Measurements from ENCODE around the gene RNF149.

The RNF149 gene

DNA sequence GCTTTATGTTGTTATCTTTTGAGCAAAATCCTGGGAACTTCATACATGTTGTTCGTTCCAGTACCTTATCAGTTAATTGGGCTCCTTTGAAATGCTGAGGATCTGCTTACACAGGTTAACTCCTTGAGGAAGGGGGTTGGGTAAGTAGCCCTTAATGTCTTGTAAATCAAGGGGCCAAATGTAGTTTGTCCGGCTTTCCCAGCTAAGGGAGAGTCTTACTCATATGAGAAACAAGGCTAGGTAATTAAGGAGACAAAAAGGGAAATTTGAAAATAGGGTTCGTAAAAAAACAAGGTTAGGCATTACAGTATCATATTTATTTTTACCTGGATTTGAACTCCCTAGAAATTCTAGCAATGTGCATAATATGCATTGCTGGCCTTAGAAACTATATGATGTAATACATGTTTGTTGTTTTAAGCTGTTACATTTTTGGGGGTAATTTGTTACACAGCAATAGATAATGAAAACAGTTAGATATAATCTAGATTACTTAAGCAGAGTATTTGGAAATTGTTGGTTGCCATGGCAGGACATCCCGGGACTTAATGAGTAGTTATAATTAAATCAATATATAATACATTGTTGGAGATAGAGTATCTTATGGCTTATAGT, 30.9 kb upstream of the RNF149 start:
- TF ChIP-seq ZNF70 (CRISPR knock-in tag; IDR thresholded peaks at IDR 0.05) = no peak
- TF ChIP-seq TCF4 (CRISPR knock-in tag; IDR thresholded peaks at IDR 0.05; ENCODE audit: borderline replicate concordance) = no peak
- no peak for TF ChIP-seq CSDC2 (CRISPR knock-in tag; IDR thresholded peaks at IDR 0.05)
- no peak for TF ChIP-seq ISL1 (CRISPR knock-in tag; IDR thresholded peaks at IDR 0.05)
- no peak for TF ChIP-seq OSR1 (CRISPR knock-in tag; IDR thresholded peaks at IDR 0.05)
- TF ChIP-seq PATZ1 (CRISPR knock-in tag; IDR thresholded peaks at IDR 0.05; ENCODE audit: borderline replicate concordance) = no peak
- TF ChIP-seq ZFP30 (CRISPR knock-in tag; IDR thresholded peaks at IDR 0.05) = no peak
- TF ChIP-seq ZC3H10 (CRISPR knock-in tag; IDR thresholded peaks at IDR 0.05) = no peak
- TF ChIP-seq BACH2 (CRISPR knock-in tag; IDR thresholded peaks at IDR 0.05; ENCODE audit: borderline replicate concordance) = no peak
- no peak for TF ChIP-seq ZFP3 (CRISPR knock-in tag; IDR thresholded peaks at IDR 0.05)
- no peak for ATAC-seq

DNA sequence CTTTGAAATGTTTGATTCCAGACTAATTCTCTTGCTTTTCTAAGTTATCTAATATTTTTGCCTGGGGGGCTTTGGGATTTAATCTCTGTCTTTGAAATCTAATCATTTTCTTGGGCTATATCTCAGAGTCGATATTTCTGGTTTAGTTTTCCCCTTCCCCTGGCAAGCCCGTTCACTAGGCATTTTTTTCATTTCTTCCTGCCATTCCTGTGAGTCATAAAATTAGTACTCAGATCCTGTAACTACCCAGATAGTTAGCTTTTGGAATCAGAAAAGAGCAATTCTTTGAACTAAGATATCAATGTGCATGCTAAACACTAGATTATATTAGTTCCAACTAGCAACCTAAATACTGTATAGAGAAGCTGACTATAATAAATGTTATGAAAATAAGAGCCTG, 29.4 kb upstream of the RNF149 start:
- TF ChIP-seq, protein P1, sequence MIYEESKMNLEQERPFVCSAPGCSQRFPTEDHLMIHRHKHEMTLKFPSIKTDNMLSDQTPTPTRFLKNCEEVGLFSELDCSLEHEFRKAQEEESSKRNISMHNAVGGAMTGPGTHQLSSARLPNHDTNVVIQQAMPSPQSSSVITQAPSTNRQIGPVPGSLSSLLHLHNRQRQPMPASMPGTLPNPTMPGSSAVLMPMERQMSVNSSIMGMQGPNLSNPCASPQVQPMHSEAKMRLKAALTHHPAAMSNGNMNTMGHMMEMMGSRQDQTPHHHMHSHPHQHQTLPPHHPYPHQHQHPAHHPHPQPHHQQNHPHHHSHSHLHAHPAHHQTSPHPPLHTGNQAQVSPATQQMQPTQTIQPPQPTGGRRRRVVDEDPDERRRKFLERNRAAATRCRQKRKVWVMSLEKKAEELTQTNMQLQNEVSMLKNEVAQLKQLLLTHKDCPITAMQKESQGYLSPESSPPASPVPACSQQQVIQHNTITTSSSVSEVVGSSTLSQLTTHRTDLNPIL (CRISPR knock-in tag; IDR thresholded peaks at IDR 0.05; ENCODE audit: low read depth) = no peak
- TF ChIP-seq ZNF8 (CRISPR knock-in tag; IDR thresholded peaks at IDR 0.05) = peak; percentile 60; the same call in 1 of the 2 replicates
- peak; percentile 70 for ATAC-seq

DNA sequence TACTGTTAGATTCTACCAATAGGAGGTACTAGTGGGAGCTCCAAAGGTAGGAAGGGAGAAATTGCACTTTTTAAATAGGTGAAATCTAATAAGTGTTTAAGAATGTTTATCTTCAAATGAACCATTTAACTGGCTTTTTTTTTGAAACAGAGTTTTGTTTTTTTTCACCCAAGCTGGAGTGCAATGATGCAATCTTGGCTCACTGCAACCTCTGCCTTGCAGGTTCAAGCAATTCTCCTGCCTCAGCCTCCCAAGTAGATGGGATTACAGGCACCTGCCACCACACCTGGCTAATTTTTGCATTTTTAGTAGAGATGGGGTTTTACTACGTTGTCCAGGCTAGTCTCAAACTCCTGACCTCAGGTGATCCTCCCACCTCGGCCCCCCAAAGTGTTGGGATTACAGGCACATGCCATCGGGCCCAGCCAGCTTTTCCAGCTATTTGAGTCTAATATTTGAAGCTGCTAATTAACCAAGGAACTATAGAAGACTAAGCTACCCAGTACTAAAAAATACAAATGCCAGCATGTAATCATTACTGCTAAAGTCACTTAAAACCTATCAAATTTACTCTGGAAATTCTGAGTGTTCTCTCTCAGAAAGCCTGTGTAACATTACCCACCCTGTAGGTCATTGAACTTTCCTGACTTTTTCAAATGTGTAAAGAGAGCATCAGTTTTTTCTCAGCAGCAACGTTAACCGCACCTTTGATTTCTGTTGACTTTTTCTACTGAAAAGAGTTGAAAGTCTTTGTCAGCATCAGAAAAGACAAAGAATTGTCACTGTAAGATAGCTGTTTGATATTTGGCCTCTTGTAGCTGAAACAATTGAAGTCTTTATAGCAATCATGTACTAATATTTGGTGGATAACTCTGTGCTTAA, 24.6 kb upstream of the RNF149 start:
- ATAC-seq = no peak
- TF ChIP-seq ZNF70 (CRISPR knock-in tag; IDR thresholded peaks at IDR 0.05) (no peak), ZNF8 (CRISPR knock-in tag; IDR thresholded peaks at IDR 0.05) (no peak), GLIS3 (CRISPR knock-in tag; IDR thresholded peaks at IDR 0.05) (no peak), CSRNP3 (CRISPR knock-in tag; IDR thresholded peaks at IDR 0.05) (no peak), ZFP30 (CRISPR knock-in tag; IDR thresholded peaks at IDR 0.05) (no peak), PPARA (CRISPR knock-in tag; IDR thresholded peaks at IDR 0.05; ENCODE audit: borderline replicate concordance) (no peak), RARB (CRISPR knock-in tag; IDR thresholded peaks at IDR 0.05) (no peak), TOX (CRISPR knock-in tag; IDR thresholded peaks at IDR 0.05; ENCODE audit: borderline replicate concordance) (no peak), CSDC2 (CRISPR knock-in tag; IDR thresholded peaks at IDR 0.05) (no peak), ARNTL (CRISPR knock-in tag; IDR thresholded peaks at IDR 0.05; ENCODE audit: borderline replicate concordance, low read depth) (no peak), ZNF565 (CRISPR knock-in tag; conservative IDR thresholded peaks at IDR 0.05; ENCODE audit: low read depth) (no peak), ISL1 (CRISPR knock-in tag; IDR thresholded peaks at IDR 0.05) (no peak), OSR1 (CRISPR knock-in tag; IDR thresholded peaks at IDR 0.05) (no peak), ESRRG (CRISPR knock-in tag; IDR thresholded peaks at IDR 0.05) (no peak), BACH2 (CRISPR knock-in tag; IDR thresholded peaks at IDR 0.05; ENCODE audit: borderline replicate concordance) (no peak), TCF4 (CRISPR knock-in tag; IDR thresholded peaks at IDR 0.05; ENCODE audit: borderline replicate concordance) (no peak)
- TF ChIP-seq, protein P2, sequence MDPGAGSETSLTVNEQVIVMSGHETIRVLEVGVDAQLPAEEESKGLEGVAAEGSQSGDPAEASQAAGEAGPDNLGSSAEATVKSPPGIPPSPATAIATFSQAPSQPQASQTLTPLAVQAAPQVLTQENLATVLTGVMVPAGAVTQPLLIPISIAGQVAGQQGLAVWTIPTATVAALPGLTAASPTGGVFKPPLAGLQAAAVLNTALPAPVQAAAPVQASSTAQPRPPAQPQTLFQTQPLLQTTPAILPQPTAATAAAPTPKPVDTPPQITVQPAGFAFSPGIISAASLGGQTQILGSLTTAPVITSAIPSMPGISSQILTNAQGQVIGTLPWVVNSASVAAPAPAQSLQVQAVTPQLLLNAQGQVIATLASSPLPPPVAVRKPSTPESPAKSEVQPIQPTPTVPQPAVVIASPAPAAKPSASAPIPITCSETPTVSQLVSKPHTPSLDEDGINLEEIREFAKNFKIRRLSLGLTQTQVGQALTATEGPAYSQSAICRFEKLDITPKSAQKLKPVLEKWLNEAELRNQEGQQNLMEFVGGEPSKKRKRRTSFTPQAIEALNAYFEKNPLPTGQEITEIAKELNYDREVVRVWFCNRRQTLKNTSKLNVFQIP (CRISPR knock-in tag; IDR thresholded peaks at IDR 0.05; ENCODE audit: borderline replicate concordance, low read depth) = no peak

- no peak for TF ChIP-seq CSRNP3 (CRISPR knock-in tag; IDR thresholded peaks at IDR 0.05)
- no peak for TF ChIP-seq CSDC2 (CRISPR knock-in tag; IDR thresholded peaks at IDR 0.05)
- TF ChIP-seq ZC3H10 (CRISPR knock-in tag; IDR thresholded peaks at IDR 0.05) = no peak
- no peak for TF ChIP-seq TOX (CRISPR knock-in tag; IDR thresholded peaks at IDR 0.05; ENCODE audit: borderline replicate concordance)
- ATAC-seq = no peak
Measured at GRCh38 chr2:101331202-101331601, 22.7 kb upstream of the RNF149 start.
